IPS DF 4.7 (cell line): ENCODE results near the gene PLB1.
"Not testable (repeated sequence)": the region's sequence is repeated elsewhere in the genome, so short reads cannot be mapped to it uniquely, and the experiment has no call there.

Experiments
- DNase-seq: peaks from one replicate; pipeline ENCODE4 v3.0.0-alpha.2; 2013; ENCODE audit warnings: low spot score; ENCODE audit errors: extremely low read depth

PLB1 gene

DNA sequence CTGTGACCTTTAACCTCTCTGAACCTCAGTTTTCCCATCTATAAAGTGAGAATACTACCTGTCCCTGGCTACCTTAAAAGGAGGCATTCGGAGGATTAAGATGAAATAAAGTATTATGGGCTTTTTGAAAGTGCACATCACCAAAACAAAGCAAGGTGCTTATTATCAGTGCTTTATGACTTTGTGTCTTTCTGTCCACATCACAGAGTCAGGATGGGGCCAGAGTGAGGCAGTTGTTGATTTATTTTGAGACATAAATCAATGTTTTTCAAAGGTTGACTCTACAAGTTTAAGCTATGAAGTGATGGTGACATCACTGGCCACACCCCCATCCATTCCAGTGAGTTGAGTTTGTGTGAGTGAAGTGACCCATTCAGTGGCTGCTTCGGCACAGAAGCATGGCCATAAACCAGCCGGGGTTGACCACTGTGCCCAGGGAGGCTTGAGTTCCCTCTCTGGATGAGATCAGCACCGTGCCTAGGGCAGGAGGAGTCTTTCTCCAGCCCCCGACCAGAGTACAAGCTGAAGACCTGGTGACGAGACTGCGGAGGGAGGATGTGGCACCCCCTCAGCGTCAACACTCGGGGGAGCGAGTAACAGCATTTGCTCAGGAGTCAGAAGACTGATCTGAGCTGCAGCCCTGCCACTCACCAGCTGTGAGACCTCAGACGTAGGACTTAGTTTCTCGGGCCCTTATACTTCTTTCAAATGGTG lies 166.8 kb downstream of the PLB1 start:
- no peak for DNase-seq

DNA sequence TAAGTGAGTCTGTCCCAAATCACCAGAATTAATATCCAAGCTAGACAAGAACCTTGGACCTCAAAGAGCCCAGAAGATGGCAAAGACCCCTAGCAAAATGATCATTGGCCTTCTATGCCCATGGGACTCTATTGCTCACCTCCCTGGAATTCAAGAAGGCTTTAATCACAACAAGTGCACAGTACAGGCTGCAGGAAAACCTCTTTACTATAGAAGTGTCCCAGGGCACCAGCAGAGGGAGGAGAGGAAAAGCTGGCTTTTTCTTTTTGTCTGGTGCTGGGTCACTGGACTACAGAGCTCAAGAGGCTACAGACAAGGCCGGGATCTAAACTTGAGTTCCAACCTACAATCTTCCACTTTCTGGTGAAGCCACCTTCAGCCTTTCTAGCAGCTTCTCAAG lies 167.5 kb downstream of the PLB1 start:
- no peak for DNase-seq

DNA sequence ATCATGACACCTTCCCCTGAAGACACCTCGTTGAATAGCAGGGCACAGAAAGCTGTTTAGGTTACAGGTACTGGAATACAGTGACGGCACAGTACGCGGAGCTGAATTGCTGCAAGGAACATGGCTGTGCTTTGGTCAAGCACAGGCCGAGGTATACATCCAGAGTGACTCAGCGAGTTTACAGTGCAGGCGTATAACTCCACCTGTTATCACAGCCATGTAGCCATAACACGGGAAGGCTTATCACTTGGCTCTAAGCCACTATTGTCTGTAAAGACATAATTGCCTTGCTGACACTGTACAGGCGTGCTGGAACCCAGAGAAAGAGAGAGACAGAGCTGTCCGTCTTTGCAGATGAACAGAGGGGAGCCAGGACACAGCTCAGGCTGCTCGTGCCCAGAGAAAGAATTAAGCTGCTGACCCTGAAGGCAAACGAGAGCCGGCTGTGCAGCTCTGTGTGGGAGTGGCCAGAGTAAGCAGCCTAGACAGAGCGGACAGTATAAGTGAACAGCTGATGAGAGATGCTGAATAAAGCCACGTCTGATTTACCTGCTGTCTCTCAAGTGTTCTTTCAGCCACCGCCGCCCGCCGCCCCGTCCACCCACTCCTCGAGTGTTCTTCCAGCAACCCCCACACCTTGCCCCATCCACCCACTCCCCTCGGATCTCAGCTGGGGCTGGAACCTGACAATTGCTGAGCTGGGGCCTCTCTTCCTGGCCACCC lies 168.4 kb downstream of the PLB1 start:
- DNase-seq = no peak

DNA sequence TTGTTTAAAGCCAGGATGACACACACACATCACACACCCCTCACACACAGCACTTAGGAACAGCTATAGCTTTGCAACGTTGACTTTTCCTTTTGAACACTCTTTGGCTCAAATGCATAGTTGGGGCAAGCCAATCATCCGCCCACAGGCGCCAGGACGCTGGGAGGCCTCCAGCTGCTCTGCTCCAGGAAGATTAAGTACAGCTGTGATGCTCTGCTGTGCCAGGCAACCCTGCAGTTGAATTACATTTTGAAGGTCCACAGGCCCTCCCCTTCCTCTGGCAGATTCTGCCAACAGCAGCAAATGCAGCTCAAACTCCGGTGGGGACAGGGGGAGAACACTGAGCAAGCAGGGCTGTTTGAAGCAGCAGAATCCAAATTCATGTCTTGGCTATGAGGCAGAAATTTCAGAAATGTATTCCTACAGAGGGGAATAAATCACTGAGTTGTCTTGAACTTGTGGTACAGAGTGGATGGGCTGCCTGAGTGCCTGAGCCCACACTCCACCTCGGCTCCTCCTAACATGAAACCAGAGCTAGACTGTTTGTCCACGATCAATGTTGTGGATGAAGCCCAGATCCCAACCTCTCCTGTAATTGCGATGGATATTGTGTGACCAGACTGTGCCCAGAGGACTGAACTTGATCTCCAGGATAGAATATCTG lies 169.3 kb downstream of the PLB1 start:
- no peak for DNase-seq

DNA sequence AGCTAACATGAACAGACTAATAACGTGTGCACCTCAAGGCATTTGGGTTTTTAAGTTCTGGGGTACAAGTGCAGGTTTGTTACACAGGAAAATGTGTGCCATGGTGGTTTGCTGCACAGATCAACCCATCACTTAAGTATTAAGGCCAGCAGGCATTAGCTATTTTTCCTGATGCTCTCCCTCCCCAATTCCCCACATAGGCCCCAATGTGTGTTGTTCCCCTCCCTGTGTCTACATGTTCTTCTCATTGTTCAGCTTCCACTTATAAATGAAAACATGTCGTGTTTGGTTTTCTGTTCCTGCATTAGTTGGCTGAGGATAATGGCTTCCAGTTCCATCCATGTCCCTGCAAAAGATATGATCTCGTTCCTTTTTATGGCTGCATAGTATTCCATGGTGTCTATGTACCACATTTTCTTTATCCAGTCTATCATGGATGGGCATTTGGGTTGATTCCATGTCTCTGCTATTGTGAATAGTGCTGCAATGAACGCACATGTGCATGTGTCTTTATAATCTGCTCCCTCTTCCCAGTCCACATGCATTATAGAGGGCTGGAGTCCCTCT lies 170.0 kb downstream of the PLB1 start:
- DNase-seq = not testable (repeated sequence)

DNA sequence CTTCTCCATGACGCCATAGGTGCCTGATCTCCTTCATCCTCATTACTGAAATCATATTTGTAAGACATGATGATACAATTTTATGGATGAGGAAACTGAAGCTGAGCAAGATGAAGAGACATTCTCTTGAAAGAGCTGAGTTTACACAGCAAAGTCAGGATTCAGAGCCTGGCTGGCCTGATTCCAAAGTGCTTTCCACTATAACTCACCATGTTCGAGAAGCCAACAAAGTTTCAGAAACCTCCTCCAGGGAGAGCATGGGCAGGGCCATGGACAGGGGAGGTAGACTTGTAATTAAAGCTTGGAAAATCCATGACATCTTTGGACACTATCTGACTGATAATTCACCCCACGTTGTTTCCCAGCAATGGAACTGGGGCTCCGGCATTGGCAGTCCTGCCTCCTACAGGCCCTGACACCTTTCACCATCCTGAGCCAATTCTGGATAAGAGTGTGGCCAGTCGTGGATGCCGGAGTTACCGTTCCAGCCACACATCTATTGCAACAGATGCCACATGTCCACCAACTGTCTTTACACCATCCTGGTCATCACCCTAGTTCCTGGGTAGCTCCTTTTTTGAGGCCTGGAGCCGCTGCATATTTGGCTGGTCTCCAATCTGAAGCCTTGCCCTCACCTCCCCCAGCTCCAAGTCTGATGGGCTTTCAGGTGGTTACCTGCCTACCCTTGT lies 170.8 kb downstream of the PLB1 start:
- no peak for DNase-seq

DNA sequence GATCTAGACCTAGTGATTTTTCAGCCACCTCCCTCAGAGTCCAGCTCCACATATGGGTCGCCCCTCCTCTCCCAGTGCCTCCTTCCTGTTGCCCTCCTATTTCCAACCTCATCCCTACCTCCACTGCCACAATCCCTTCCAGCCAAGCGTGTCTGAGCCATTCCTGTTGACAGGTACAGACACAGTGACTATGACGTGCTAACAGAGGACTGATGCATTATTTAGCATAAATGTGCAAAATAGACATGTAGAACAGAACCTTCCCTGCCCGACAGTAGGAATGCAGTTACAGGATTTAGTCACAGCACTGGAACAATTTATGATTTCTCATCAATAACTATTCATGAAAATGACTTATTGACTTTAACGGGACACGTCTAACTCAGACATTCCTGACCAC lies 171.4 kb downstream of the PLB1 start:
- no peak for DNase-seq

DNA sequence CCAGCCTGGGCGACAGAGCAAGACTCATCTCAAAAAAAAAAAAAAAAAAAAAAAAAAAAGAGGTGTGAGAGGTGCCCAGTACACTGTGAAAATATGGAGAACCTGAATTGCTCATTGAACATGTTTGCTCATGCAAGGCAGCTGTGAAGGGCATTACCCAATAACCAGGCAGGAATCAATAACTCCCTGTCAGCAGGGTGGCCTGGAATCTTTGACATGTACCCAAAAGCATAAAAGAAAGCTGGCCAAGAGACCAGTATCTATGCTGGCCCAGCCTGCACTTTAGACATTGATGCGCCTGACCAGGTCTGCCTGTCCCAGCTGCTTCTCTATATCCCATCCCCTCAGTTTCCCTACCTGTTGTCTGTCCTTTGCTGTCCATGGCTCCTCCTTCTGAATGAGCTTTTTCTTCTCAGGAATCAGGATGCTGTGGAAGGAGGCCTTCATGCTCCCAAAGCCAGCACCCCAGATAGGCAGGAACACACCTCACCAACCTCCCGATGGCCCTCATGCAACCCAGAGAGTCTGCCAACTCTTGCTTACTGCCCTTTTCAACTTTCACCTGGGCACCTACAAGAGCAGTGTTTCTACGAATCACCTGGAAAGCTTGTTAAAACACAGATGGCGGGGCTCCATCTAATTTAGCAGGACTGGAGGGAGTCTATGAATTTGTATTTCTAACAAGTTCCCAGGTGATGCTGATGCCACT lies 172.4 kb downstream of the PLB1 start:
- no peak for DNase-seq

DNA sequence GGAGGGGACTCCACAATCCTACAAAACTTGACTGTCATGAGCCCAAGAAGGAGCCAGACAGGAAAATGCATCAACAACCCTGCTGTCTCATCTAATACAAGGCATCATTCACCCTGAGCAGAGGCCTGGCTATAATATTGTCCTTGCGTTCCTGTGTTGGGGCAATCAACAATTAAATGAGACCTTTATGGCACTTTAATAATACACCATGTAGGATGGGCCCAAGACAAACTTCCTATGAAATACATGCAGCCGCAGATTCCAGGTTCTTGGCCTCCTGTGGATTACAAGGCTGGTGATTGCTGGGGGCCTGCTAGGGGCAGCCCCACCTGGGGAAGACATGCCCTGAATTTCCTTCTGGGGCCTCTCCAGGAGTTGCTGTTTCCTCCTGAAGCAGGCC lies 173.0 kb downstream of the PLB1 start:
- DNase-seq = no peak

DNA sequence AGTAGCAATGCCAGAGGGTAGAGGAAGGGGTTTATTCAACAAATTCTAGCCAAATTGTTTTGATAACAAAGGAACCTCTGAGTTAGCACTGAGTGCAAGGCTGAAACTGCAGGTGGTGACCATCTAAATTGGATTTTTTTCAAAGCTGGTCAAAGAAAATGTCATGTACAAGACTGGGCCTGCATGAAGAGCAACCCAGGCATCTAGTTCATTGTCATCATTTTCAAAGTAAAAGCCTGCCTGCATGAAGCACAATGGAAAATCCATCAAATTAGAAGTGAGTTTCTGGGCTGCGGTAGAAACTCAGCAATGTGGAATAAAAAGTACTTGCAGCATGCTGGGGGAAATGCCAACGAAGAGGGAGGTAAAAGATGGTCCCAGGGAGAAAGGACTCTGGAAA lies 175.0 kb downstream of the PLB1 start:
- no peak for DNase-seq

DNA sequence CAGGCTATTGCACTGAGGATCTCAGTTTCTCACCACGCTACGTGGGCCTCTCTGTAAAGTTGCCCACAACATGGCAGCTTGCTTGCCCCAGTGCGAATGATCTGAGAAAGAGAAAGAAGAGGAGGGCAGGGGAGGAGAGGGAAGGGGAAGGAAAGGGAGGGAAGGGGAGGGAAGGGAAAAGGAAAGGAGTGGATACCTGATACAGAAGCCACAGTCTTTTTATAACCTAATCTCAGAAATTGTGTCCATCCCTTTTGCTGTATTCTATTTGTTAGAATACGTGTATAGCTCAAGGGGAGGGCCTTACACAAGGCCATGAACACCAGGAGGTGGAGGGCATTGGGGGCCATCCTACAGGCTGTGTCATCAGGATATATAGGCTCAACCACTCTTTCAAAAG lies 177.5 kb downstream of the PLB1 start:
- DNase-seq = no peak

DNA sequence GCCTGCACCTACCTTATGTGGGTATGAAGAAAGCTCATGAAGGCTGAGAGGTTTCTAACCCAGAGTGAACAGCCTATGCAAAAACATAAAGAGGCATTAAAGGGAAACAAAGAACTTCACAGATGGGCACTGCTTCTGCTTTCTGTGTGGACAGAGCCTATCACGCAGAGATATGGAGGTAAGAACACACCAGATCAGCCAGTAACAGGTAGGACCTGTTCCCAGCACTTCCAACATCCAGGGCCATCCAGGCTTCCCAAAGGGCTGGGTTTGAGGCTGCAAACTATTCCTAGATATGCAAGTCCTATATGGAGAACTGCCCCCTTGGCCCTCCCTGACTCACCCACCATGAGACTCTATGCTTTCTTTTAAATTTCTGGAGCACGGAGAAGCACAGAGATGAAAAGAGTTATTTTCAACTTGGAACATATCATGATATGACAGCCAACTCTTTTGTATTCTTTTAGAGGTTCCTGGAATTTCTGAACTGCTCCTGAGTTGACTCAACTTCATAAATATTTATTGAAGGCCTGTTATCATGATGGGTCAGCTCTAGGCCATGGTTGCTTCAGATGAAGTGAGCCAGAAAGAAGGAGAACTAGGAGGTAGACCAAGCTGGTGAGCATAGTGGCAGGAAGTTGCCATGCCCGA lies 178.3 kb downstream of the PLB1 start:
- DNase-seq = no peak

DNA sequence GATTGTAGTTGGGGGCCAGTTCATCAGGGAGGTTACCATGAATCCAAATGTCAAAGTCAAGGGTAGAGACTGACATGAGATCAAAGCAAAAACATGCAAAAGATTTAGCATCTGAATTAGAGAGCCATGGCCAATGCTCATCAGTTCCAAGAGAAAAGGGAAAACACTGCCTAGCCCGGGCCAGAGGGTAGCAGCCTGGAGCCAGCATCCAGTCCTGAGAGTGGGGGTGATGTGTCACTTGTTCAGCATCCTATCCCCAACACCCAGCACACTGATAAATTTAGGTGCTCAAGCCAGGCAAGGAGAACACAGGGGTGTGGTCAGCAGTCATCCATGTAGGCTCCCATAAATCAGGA lies 178.8 kb downstream of the PLB1 start:
- DNase-seq = no peak

DNA sequence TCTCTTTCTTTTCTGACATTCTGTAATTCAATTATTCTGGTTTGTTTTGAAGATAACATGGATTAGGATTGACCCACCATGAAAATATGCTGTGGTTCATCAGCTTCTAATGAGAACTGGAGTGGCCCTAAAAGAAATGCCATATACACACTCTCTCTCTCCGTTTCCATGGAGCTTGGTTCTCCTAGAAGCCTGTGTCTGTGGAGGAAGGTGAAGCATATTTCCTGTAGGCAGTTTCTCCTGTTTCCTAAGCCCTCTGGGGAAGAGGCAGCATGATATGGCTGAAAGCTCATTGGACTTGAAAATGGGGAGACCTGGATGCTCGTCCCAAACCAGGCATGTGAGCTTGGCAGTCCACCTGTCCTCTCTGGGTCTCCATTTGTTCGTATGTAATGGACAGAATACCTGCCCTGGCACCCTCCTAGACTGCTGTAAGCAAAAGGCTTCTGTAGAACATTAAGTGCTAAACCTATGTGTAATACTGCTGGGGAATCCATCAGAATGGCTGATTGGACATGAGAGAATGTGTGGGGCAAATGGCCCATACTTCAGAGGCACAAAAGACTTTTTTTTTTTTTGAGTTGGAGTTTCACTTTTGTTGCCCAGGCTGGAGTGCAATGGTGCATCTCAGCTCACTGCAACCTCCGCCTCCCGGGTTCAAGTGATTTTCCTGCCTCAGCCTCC lies 180.4 kb downstream of the PLB1 start:
- DNase-seq = no peak

DNA sequence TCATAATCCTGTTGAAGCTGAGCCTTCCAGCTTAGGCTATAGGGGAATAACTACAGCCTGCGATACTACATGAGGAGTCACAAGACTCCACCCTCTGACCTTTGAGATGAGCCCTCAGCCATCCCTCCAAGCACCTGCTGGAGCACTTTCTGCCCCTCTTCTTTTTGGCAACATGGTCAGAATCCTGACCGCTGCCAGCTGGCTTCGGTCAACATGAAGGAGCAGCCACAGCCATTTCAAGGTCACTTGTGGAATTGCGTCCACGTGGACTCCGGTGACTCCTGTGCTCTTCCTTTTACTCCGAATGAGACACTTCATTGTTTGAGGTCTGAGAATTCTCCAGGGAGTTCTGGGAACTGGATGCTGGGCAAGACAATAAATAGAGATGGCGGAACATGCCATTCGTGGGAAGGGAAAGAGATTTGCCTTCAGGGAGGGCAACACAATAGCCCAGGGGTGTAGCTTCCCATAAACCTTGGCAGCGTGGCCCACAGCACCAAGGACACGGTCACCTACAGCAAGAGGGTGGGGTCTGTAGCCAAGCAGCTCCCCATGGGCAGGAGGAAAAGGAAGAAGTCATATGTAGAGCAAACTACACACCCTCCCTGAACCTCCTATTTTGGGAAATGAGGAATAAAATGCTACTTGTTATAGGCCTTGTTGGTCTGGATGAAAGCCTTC lies 182.5 kb downstream of the PLB1 start:
- DNase-seq = no peak

DNA sequence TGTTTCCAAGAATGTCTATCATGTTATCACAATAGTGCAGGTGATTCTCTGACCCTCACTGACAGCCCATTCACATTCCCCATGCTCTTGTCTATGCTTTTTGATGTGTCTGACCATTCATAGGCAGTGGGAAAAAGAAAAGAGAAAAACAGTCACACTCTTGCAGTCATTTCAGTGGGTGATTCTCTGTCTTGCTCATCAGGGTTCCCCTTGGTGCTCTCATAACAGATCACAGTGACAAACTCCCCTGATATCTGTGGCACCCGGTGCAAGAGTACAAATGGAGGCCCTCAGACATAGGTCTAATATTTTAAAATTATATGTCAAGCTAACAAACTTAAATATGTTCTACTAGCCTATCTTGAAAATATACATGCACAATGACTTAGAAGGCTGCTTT lies 183.1 kb downstream of the PLB1 start:
- no peak for DNase-seq

DNA sequence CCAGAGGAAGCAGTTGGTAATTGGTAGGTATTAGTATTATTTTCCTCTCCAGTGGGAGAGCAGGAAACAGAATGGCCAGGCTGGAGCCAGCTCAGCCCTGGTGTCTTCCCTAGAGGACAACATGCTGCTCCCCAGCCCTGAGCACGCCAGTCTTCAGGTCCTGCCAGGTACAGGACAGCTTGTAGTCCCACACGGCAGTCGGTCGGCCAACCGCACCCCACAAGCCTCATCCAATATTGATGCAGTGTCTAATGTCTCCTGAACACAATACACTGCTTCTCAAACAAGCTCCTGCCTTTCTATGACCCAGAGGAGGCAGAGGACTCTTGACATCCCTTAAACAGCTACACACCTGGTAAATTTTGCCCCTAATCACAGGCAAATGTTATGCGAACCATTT lies 184.8 kb downstream of the PLB1 start:
- DNase-seq = no peak

DNA sequence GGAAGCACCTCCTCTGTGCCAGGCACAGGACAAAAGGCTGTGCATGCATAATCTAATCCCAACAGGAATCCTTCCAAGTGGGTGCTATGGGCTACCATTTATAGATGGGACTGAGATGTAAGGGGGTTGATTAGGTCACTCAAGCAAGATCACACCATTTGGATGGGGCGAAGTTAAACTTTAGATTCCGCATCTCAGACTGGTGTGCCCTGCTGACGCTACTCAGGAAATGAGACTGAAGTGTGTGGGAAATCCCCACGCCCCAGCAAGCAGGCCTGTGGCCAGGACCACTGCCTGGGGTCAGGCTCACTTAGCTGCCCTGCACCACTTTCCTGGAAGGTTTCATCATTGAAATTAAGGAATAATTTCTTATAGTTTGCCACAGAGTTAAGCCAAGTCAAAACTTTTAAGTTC lies 185.3 kb downstream of the PLB1 start:
- no peak for DNase-seq

DNA sequence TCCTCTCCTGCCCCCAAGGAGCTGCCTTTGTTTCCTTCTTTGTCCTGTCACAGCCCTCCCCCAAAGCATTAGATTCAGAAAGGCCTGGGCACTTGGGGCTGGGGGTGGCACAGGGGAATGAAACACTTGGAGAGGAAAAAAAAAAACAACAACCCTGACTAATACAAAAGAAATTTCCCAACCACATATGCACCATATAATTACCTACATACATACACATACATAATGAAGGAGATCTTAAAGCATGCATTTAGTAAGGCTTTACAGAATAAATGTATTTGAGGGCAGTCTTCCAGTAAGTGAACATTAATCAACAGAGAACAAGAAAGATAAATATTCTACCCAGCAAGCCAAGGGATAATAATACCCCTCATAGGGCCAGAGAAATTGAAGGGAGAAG lies 185.7 kb downstream of the PLB1 start:
- DNase-seq = no peak
